Activated CD8-positive, alpha-beta memory T cell treated with anti-CD3 and anti-CD28 coated beads for 1 hour (primary cell): ENCODE measurements around the gene TTC23L.
"Not testable (repeated sequence)": the region's sequence is repeated elsewhere in the genome, so short reads cannot be mapped to it uniquely, and the experiment has no call there.

Experiments
- DNase-seq, 2 donors: peaks; one replicate each; pipeline ENCODE4 v3.0.0-alpha.2; 2020; ENCODE audit warnings: low read depth in 1 of 2; ENCODE audit errors: extremely low read depth in 1 of 2

TTC23L gene

GRCh38 chr5:34918025-34918424 is 79.1 kb downstream of the TTC23L start:
- no peak for DNase-seq

- DNase-seq = no peak
Measured at GRCh38 chr5:34919077-34919476, 80.1 kb downstream of the TTC23L start.

GRCh38 chr5:34923256-34923655 is 84.3 kb downstream of the TTC23L start:
- not testable (repeated sequence) for DNase-seq

- no peak for DNase-seq
Measured at GRCh38 chr5:34923694-34924461, 84.9 kb downstream of the TTC23L start.

- DNase-seq = no peak
Measured at GRCh38 chr5:34924462-34924765, 85.5 kb downstream of the TTC23L start.

GRCh38 chr5:34926318-34926888 is 87.4 kb downstream of the TTC23L start:
- DNase-seq = no peak

GRCh38 chr5:34927785-34928184 is 88.8 kb downstream of the TTC23L start:
- no peak for DNase-seq

GRCh38 chr5:34928267-34928666 is 89.3 kb downstream of the TTC23L start:
- DNase-seq = no peak

GRCh38 chr5:34929134-34929719 is 90.3 kb downstream of the TTC23L start, which contains the start of gene DNAJC21:
TSS of gene DNAJC21 (plus strand) at chr5:34929559. CDS start at chr5:34929820, 261 bp downstream.
- peak; percentile 91 to 93 for DNase-seq

GRCh38 chr5:34929720-34930461 is 90.9 kb downstream of the TTC23L start:
- DNase-seq = peak in 1 of 2 donors; percentile 64

GRCh38 chr5:34930462-34930844 is 91.5 kb downstream of the TTC23L start:
- no peak for DNase-seq

- no peak for DNase-seq
Measured at GRCh38 chr5:34930870-34931269, 91.9 kb downstream of the TTC23L start.

- DNase-seq = no peak
Measured at GRCh38 chr5:34932947-34933346, 94.0 kb downstream of the TTC23L start.

- DNase-seq = no peak
Measured at GRCh38 chr5:34941936-34942335, 103.0 kb downstream of the TTC23L start.

- no peak for DNase-seq
Measured at GRCh38 chr5:34944044-34944443, 105.1 kb downstream of the TTC23L start.

GRCh38 chr5:34944460-34945047 is 105.6 kb downstream of the TTC23L start:
- DNase-seq = no peak
